AG04450 (cell line): ENCODE data around the gene MAD1L1. TPM values are rescaled to one million over a fixed set of nuclear protein-coding genes. Genes with fewer than 3 reads are reported as not detected.

ENCODE experiments used
- CTCF ChIA-PET: fragments of 300-600, 350-600 bp; formaldehyde crosslinking; extraction: SDS; loops from one replicate; lab custom pipeline; 2022; ENCODE audit warnings: antibody characterized with exemption, inconsistent platforms; lab: Charles Lee
- POLR2A ChIA-PET: fragments of 350-600 bp; formaldehyde crosslinking; extraction: SDS; loops from one replicate; lab custom pipeline; 2021; ENCODE audit warnings: antibody characterized with exemption, inconsistent platforms; lab: Yijun Ruan, JAX
- DNase-seq: peaks from one replicate; pipeline ENCODE4 v3.0.0-alpha.2; 2011; ENCODE audit warnings: low read depth, low spot score
- H3K27ac ChIP-seq: one replicate; pipeline ENCODE4 v1.5.1; 2012; ENCODE audit warnings: low read depth, low read length, control low read depth
- H3K27me3 ChIP-seq: one replicate; pipeline ENCODE4 v1.6.0; 2012; ENCODE audit warnings: low read length; ENCODE audit not compliant: control insufficient read depth, insufficient read depth
- H3K4me3 ChIP-seq: 2 replicates; pipeline ENCODE4 v1.5.1; 2011; ENCODE audit warnings: mild to moderate bottlenecking, low read depth, low read length, control low read depth
- H3K9me3 ChIP-seq: 2 replicates; pipeline ENCODE4 v1.5.1; 2012; ENCODE audit warnings: low read length; ENCODE audit not compliant: control insufficient read depth, insufficient read depth
- CTCF ChIP-seq: IDR thresholded peaks from 2 replicates; pipeline ENCODE4 v1.5.1; 2011; ENCODE audit warnings: low read depth, low read length, control low read depth, inconsistent platforms
- polyA plus RNA-seq: library from polyadenylated mRNA; depleted of rRNA; stranded (reverse); fragments of >200 nt; gene quantifications from 2 replicates; pipeline ENCODE4 v1.2.3, GENCODE V29; 2011

MAD1L1 gene
- polyA plus RNA-seq, 1 experiment, result 11.9 TPM

DNA sequence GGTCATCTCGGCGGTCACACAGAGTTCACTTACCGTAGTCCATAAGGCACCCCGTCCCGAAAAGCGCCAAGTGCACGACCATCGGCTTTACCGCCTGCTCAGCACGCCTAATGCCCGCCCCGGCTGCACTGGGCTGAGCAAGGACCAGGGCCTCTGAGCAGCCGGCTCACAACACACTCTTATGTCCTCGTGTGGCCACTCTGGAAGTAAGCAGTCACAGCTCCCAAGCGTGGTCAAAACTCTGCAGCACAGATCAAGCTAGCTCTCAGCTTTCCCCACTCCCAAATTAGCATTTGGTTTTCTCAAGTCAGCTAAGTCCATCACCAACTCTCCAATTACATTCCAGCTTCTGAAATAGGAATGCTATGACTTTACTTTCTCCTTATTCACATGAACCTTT is 57.7 kb downstream of the MAD1L1 start:
- DNase-seq, result no peak
- POLR2A ChIA-PET, result interaction anchor here (0.7 to 1.4 kb wide), 7 partner anchors 9 to 71 kb away, joined by 4 to 13 read pairs (median 7); no protein-coding TSS in a partner anchor
- Histone ChIP-seq H3K4me3 (no peak overlapping the region), H3K27ac (peak overlapping the region; percentile 73), H3K9me3 (no peaks in the 10 kb centered on the region), H3K27me3 (peaks cover 2% of the 10 kb centered on the region)
- CTCF ChIA-PET, result interaction anchor here (0.6 kb wide), 1 partner anchor 1516 kb away, joined by 5 read pairs; no protein-coding TSS in a partner anchor
- TF ChIP-seq CTCF, result no peak

DNA sequence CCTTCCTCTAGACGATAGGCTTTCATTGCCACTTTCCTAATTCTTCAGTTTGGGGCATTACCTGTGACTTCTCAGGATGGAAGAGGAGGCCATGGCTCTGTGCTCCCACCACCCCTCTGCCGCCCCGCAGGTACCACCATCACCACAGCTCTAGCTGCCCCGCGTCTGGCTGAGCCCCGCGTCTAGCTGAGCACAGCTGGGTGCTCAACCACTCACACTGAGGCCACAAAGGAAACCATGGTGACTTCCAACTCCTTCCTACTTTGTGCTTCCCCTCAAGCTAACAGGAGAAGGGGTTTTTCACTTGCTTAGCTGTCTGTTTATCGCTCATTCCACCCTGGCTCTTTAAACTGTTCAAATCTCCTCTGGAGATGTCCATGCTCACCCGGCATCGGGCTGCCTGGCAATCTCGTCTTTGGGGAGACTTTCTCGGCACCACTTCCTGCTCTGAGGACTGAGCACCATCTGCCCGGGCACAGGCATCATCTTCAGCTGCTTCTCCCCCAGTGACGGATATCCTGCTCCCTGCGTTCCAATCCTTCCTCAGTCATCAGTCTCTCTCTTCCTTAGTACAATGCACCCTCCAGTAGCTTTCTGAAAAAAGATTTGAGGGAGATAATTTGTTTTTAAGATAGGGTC is 59.4 kb downstream of the MAD1L1 start:
- POLR2A ChIA-PET, result interaction anchor here (1.6 kb wide), 1 partner anchor 16 kb away, joined by 5 read pairs; no protein-coding TSS in a partner anchor
- peak overlapping the region; percentile 78 for H3K27ac ChIP-seq
- DNase-seq, result no peak
- H3K27me3 ChIP-seq, result peaks cover 2% of the 10 kb centered on the region
- CTCF ChIA-PET, result no interaction called here
- no peaks in the 10 kb centered on the region for H3K9me3 ChIP-seq
- 0 out of 2 replicates have a peak overlapping the region, but pooled peaks have one; percentile 27 for H3K4me3 ChIP-seq
- no peak for TF ChIP-seq CTCF

GRCh38 chr7:2172311-2173188 is 60.2 kb downstream of the MAD1L1 start:
- ChIA-PET POLR2A (interaction anchor here (1.6 kb wide), 1 partner anchor 15 kb away, joined by 5 read pairs; no protein-coding TSS in a partner anchor), CTCF (no interaction called here)
- Histone ChIP-seq H3K4me3 (no peak overlapping the region), H3K27me3 (peaks cover 2% of the 10 kb centered on the region), H3K27ac (peak overlapping the region; percentile 78), H3K9me3 (no peaks in the 10 kb centered on the region)
- DNase-seq, result peak; percentile 95
- no peak for TF ChIP-seq CTCF

- Histone ChIP-seq H3K9me3 (no peaks in the 10 kb centered on the region), H3K27me3 (peaks cover 2% of the 10 kb centered on the region), H3K4me3 (no peak overlapping the region), H3K27ac (no peak overlapping the region)
- ChIA-PET POLR2A (no interaction called here), CTCF (no interaction called here)
- TF ChIP-seq CTCF, result no peak
- no peak for DNase-seq
Measured at GRCh38 chr7:2171855-2172254, 60.9 kb downstream of the MAD1L1 start.
